ENCODE results near the gene ADAMTS2. TPM values are rescaled to one million over a fixed set of nuclear protein-coding genes. Genes with fewer than 3 reads are reported as not detected.

Gene ADAMTS2
- total and polyA plus RNA-seq, 2 of the 4 experiments (the other 2 are of a cell fraction), result 19.0 to 58.8 TPM

- Histone ChIP-seq H3K27ac (ENCODE audit: insufficient read depth, low read length) (no peak overlapping the region), H3K9me1 (ENCODE audit: insufficient read depth, low read length) (no peaks in the 10 kb centered on the region), H2AK5ac (ENCODE audit: low read depth, low read length) (no peak overlapping the region), H3K23ac (ENCODE audit: low read depth, low read length) (no peak overlapping the region), H2AK9ac (replicated peaks; ENCODE audit: low read depth, low read length, poor library complexity) (no peak overlapping the region), H4K20me1 (ENCODE audit: insufficient read depth, low read length) (no peaks in the 10 kb centered on the region), H2BK20ac (ENCODE audit: low read depth, low read length) (no peak overlapping the region), H3K4me3 (ENCODE audit: insufficient read depth, low read depth, low read length) (no peak overlapping the region), H2BK120ac (ENCODE audit: low read depth, low read length) (no peak overlapping the region), H4K91ac (ENCODE audit: insufficient read depth, low read depth, low read length) (no peak overlapping the region), H2BK15ac (ENCODE audit: low read depth, low read length) (no peak overlapping the region), H3K56ac (ENCODE audit: extremely low read depth, insufficient read depth, low read length) (no peak overlapping the region), H3K27me3 (ENCODE audit: control insufficient read depth, insufficient read depth, low read length) (no peaks in the 10 kb centered on the region), H3K36me3 (ENCODE audit: control insufficient read depth, insufficient read depth, low read length) (peaks cover 48% of the 10 kb centered on the region), H3K4me2 (ENCODE audit: low read depth, low read length) (no peak overlapping the region), H4K8ac (ENCODE audit: low read depth in 2 of 2, low read length in 2 of 2) (no peak overlapping the region), H4K5ac (ENCODE audit: low read depth, low read length) (no peak overlapping the region), H3K9me3 (ENCODE audit: control insufficient read depth, insufficient read depth, low read length) (no peaks in the 10 kb centered on the region; the same call in 1 of the 2 replicates), H3K9ac (ENCODE audit: low read depth, low read length) (no peak overlapping the region), H3K14ac (replicated peaks; ENCODE audit: low read depth, low read length) (no peak overlapping the region), H3K4ac (ENCODE audit: low read depth, low read length) (no peak overlapping the region), H2BK5ac (ENCODE audit: low read depth, low read length, poor library complexity, severe bottlenecking) (no peak overlapping the region), H3K4me1 (ENCODE audit: control insufficient read depth, insufficient read depth, low read length) (no peaks in the 10 kb centered on the region), H3K79me1 (ENCODE audit: low read depth in 1 of 2, low read length in 2 of 2) (no peaks in the 10 kb centered on the region), H2AFZ (replicated peaks; ENCODE audit: low read length, poor library complexity) (no peak overlapping the region), H3K18ac (ENCODE audit: low read depth, low read length) (no peak overlapping the region)
- ChIA-PET POLR2A (ENCODE audit: unreplicated experiment) (no interaction called here), CTCF (interaction anchor here (0.6 kb wide), 1 partner anchor 18 kb away, joined by 4 read pairs; no protein-coding TSS in a partner anchor)
- DNase-seq (no peak), ATAC-seq (ENCODE audit: low read depth) (no peak)
- 94% methylated on average over 22 of the region's 43 CpGs; no CpG with 5 or more reads in 1 of the 2 experiments for WGBS, 2 experiments (ENCODE audit: extremely low coverage in 2 of 2, insufficient read length in 1 of 2)
- in situ Hi-C loops (cut with MboI; ENCODE audit: low sequenced_read_pairs), result no loop called here
- BruUV-seq (replicated peaks), result no TSS peak
- intact Hi-C loops (cut with micrococcal nuclease), result no loop called here
- dilution Hi-C loops (cut with HindIII; ENCODE audit: low sequenced_read_pairs, unreplicated experiment), result no loop called here
- TF ChIP-seq RAD21 (IDR thresholded peaks at IDR 0.05; ENCODE audit: low read length), result no peak
- TF ChIP-seq SMC3 (IDR thresholded peaks at IDR 0.05; ENCODE audit: low read depth, low read length), result no peak
- TF ChIP-seq CTCF (conservative IDR thresholded peaks at IDR 0.05; ENCODE audit: low read depth, low read length), result no peak
- no peak for TF ChIP-seq RFX5 (IDR thresholded peaks at IDR 0.05; ENCODE audit: low read depth, low read length)
- TF ChIP-seq BHLHE40 (IDR thresholded peaks at IDR 0.05; ENCODE audit: low read depth, low read length), result no peak
- no peak for TF ChIP-seq MAFK (IDR thresholded peaks at IDR 0.05; ENCODE audit: low read depth, low read length)
- TF ChIP-seq RCOR1 (IDR thresholded peaks at IDR 0.05; ENCODE audit: insufficient replicate concordance, low read length), result no peak
- no peak for TF ChIP-seq ELK1 (IDR thresholded peaks at IDR 0.05; ENCODE audit: borderline replicate concordance, low read depth, low read length)
- no peak for TF ChIP-seq FOS (IDR thresholded peaks at IDR 0.05; ENCODE audit: low read depth, low read length)
- TF ChIP-seq CEBPB (IDR thresholded peaks at IDR 0.05; ENCODE audit: low read depth, low read length), result no peak
- no peak for TF ChIP-seq MAZ (IDR thresholded peaks at IDR 0.05; ENCODE audit: borderline replicate concordance, low read depth, low read length)
- no peak for TF ChIP-seq NFE2L2 (IDR thresholded peaks at IDR 0.05; ENCODE audit: low read depth, low read length)
- TF ChIP-seq USF2 (IDR thresholded peaks at IDR 0.05; ENCODE audit: low read depth, low read length), result no peak
- TF ChIP-seq CHD1 (IDR thresholded peaks at IDR 0.05; ENCODE audit: low read depth, low read length), result no peak
Measured at GRCh38 chr5:179124853-179125788, 220.1 kb downstream of the ADAMTS2 start.
